DMS153 treated with DMSO at 0.1 percent for 48 hours (cell line): ENCODE results near the gene ICE1.
"Not testable (repeated sequence)": the region's sequence is repeated elsewhere in the genome, so short reads cannot be mapped to it uniquely, and the experiment has no call there.

Source experiments
- DNase-seq: peaks from one replicate; lab custom pipeline; 2025; ENCODE audit not compliant: unreplicated experiment; lab: John Stamatoyannopoulos, UW

ICE1 gene, protein sequence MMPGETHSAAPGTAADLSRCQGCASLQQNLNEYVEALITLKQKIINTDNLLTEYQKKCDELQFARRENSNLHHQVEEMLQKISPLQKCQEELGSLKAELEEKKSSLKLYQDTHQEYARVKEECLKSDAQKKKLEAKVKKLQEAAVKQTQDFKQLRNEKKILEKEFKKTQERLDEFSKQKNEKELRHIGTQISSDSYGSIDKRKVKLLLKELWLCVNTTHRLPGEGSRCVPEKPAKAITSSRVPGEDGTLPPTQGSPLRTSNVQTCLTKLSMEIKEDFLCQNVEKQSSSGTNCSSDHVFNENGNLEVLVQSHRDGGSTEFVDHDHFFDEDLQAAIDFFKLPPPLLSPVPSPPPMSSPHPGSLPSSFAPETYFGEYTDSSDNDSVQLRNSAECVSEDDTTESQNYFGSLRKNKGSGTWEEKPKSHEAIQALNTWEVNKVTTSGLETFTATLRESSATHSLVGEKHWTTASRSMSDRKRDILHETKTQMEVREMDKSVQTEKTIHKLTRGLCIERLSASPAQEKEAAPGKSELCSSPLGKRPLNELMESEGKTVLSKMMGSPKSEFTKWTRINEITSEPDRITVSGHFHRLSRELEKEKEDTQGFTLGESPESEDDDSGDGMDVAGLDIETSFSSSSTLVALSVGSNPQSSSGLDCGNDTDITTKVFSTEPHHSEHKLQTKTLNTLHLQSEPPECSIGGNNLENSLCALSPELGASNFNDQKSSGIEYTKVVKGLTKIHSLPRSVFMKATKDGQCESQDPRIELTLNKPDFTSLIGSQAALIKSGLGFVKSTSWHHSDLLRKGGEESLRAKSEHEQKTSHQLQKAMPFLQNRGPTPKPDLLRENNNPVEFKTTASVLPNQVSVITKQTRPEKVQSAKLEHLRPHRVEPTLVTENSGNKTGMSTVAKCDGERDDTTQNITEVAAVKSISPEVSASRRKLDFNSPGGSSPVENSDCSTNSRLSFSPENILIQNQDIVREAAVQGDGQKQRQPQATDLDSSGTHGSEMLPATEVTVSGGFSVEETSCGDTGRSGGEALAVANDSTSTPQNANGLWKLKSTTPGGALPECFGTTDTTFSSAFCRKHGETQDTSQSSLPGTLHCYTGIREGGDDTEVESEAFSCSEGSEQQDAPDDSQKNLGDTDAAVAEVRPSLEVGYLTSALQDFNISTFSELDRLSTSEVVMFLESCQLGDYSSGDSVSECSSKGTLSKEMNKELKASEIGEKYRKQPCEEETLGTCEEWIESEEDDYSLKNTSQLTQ (N-terminal part only)

DNA sequence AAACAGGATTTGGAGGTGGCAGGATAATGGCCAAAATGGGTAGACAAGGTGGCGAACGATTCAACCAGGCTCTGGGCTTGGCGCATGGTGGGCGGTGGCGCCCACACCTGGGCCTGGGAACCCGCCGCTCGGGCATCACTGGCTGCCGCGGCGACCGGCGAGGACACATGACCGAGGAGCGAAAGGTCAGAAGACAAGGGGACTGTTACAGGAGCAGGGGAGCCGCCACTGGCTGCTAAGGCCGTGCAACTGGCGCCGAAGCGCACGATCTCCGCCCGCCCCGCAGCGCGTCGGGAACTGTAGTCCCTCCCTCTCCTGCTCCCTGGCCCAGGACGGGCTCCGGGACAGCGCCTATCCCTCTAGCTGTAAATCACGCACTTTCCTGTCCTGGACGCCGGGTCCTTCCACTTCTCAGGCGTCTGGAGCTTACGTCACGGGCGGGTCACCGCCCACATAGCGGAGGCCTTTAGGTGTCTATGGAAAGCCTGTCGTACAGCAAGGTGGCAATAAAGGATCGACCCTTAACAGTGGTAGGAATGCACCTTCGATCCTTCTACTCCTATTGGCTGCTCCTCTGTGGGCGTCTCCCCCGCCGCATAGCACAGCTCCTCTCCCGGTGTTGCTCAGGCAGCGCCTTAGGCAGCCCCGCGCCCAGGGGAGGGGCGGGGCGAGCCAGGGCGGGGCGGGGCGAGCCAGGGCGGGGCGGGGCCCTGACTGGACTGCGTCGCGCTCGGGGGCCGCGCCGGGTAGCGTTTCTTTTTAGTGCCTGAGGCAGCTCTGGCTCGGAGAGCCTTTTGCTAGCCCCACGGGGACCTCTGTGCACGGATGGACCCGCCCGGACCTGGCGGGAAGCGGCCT, at the start of gene ICE1:
Gene ICE1, plus strand, starts transcription at position 717 of the 858 bp plus-strand sequence. CDS start 239 bp downstream, outside the sequence.
- peak; percentile 100 for DNase-seq

DNA sequence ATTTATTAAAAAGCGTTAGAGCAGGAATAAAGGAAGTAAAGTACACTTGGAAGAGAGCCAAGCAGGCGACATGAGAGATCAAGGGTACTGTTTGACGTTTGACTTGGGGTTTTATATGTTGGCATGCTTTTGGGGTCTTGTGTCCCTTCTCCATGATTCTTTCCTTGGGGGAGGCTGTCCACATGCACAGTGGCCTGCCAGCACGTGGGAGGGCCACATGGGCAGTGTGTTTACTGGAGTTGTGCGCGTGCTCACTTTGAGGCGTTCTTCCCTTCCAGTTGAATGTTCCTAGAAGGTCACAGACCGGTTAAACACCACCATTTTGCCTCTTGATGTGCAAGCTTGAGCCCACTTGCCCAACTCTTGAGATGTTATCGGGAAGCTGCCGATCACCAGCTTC, 49.5 kb upstream of the ICE1 start:
- DNase-seq, result no peak

DNA sequence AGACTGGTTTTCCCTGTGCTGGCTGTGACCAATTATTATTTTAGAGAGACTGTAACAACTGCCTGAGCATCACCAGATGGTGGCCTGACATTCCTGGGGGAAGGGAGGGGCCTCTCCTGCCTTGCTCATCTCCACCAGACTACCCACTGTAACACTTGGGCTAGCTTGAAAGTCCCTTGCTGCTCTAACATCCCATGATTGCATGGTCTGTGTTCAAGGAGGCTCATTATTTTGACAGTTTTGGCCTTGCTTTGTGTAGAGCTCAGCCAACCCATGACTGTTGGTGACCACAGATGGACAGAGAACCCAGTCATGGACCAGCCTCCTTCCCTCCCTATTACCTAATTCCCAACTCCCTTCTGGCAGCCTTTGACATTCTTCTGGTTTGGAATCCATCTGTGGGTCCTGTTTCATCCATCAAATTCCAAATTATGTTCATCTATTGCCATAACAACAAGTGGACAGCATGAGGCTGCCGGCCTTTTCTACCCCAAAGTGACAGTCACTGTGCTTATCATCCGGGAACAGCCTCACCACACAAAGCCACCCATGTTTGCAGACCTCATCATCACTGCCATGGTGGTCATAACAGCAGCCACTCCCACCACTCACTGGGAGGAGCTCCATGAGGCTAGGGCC, 49.0 kb upstream of the ICE1 start:
- no peak for DNase-seq

DNA sequence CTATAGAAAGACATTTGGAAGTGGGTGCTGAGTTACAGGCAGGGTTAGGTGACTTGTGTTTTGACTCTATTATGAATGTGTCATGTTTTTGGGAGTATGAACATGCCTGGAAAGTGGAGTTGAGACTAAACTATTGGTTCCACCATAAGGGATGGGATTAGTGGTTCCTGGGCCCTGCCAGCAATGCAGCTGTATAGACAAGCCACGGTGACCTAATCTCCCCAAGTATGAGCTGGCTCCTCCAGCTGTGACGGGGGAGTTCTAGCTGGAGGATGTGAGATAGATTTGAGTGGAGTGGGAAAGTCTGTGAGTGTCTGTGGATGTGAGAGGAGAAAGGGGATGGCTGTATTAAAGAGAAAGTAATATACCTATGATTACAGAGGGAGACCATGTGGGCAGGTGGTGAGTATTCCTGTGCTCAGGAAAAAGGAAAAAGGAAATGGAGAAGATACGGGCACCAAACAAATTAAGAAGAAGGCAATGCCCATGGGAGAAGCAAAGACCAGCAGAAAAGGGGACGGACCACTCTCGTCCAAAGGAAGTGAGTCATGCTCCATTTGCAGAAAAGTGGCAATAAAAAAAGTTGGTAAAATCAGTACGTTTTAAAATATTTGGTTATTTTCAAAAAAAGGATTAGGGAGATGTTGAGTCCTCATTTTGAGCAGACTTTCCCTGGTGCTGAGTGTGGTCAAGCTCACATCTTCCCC, 48.3 kb upstream of the ICE1 start:
- no peak for DNase-seq

DNA sequence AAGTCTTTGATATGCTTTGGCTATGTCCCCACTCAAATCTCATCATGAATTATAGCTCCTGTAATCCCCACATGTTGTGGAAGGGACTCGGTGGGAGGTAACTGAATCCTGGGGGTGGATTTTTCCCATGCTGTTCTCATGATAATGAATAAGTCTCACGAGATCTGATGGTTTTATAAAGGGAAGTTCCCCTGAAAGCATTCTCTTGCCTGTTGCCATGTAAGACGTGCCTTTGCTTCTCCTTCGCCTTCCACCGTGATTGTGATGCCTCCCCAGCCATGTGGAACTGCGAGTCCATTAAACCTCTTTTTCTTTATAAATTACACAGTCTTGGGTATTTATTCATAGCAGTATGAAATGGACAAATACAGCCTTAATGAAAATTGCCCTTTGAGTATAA, 44.7 kb upstream of the ICE1 start:
- DNase-seq, result no peak

DNA sequence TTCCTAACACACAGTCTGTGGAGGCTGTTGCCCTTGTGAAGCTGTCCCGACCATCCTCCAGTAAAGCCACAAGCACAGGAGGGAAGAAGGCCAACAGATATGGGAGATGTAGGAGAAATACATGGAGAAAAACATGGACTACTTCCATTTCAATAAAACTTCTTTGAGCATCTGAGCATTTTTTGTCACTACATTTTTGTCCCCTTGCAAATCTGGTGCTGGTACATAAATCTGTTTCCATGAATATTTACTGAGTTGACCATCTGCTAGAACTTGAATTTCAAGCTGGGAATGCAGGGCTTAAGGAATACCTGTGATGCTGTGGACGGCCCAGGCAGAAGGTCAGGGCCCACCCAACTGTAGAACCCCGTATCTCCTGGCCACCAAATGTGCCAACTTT, 43.9 kb upstream of the ICE1 start:
- DNase-seq, result no peak

DNA sequence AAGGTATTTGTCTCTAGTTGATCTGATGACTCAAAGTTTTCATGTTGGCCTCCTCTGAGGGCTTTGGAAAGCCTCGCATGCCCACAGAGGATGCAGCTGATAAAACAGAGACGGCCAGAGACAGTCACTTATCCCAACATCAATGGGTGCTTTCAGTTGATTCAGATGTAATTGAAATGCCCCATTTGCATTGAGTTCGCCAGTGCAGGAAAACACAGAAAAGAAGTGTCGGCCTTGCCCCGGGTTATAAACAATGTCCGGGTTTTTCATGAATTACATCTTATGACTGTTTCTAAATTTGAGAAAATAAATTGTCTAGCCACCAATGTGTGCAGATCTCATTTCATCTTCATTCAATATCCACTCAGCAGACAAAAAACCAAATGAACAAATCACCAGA, 42.2 kb upstream of the ICE1 start:
- no peak for DNase-seq

DNA sequence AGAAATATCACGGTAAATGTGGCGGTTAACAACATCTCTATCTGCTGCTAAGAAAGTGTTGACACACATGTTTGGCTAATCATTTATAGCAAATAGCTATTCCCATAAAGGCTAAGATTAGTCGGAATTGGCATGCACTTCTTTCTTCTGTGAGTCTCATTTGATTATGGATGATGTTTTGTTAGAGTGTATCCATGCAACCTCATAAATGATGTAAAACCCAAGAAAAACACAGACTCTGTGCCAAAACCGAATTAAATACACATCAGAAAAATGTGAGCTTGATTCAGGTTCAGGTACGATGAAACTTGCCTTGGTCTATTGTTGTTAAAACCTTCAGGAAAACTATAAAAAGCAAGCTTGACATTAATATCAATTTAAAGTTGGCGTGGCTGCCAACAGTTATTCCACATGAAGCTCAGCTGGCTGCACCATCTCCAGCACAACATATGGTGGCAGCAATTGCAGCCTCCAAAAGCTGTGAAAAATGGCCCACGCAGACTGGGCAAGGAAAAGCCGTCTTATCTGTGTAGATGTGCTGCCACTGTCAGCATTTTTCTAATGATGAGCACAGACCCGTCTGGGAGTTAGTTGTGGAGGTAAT, 41.1 kb upstream of the ICE1 start:
- no peak for DNase-seq

DNA sequence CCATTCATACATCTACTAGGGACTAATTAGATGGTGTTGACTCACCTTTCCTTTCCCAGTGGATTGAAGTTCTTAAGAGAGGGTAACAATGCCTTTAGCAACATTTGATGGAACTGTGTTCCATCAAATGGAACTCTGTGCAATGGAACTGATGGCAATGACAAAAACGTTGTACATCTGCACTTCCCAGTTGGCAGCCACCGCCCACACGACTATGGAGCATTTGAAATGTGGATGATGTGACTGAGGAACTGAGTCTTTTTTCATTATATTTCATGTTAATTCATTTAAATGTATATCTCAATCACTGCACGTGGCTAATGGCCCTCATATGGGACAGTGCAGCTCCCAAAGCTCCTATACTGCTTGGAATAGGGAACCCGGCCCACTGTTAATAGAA, 39.0 kb upstream of the ICE1 start:
- DNase-seq, result no peak

DNA sequence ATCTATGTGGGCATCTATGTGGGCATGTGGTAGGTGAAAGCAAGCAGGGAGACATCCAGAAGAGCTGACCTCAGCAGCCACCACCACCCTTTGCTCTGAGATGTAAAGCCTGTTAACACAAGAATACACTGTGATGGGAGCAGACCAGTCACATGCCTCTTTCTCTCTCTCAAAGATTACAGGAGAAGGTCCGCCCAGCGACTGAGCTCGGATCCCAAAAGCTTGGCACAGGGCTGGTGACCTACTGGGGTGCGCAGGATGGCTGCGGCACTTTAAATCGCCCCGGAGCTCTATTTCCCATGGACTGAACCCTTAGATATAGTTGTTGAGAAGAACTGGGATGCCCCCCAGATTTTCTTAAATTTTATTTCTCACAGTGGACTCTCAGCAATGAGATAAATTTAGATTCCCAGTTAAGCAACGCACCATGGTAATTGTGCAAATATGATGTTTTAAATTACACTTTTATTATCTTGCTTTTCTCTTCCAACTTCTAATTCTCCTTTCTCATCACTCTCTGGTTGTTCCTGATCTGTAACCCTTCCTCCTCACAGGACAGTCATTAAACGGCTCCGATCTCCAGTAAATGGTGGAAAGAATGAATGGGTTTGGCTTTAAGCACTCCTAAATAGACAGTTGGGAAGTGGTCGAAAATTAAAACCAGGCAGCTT, 37.7 kb upstream of the ICE1 start:
- DNase-seq, result no peak

DNA sequence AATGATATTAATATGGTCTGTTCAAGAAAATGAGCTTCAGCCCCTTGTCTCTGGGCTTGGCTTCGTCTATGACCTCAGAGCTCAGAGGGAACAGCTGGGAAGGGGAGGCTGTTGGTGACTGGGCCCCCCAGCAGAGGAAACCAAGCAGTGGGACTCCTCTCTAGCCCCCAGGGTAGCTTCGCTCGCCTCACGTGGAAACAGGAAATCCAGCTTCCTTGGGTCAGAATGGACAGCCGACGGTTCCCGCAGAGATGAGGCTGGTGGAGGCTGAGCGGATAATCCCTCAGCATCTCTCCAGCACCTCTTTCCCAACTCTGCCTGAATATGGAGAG, 37.2 kb upstream of the ICE1 start:
- no peak for DNase-seq

DNA sequence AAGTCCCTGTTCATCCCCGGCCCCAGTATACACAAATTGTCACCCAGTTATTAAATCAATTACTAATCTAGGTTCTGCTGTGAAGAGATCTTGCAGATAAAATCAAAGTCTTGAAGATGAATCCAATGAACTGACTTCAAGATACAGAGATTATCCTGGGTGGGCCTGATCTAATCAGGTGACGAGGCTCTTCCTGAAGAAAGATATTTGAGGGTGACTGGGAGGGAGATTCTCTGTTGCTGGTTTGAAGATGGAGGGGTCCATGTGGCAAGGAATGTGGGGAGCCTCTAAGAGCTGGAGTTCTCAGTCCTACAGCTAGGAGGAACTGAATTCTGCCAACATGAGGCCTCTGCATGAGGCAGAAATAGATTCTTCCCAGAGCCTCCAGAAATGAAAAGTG, 36.1 kb upstream of the ICE1 start:
- DNase-seq, result no peak

DNA sequence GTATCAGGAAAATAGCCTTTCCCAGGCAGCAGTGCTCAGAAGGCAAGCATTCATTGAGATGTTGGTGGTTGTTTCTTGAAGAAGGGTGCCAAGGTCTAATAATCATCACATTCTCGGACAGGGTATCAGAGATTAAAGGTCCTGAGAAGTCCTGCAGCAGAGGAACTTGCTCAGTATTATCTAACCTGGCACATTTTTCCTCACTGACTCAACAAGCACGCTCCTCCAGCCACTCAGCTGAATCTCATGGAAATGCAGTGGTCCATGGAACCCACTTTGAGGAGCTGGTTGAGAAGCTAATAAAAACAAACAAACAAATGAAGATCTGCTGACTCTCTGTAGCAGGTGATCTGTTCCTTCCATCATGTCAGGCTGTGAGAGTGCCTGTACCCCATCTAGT, 35.3 kb upstream of the ICE1 start:
- DNase-seq, result no peak

DNA sequence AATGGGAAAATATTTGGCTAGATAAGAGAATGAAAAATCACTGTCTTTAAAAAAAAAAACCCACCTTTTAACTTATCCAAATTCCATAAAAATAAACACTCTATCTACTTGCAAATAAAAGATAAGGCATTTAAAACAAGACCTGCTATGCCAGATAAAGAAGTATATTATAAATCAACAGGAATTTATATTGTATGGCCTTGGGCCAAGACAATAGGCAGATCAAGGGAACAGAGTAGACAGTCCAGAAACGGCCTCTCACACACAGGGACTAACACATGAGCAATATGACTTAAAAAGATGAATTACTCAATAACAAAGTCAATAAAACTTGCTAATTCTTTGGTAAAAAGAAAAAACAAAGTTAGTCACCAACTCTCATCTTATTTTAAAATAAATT, 34.7 kb upstream of the ICE1 start:
- DNase-seq, result no peak

DNA sequence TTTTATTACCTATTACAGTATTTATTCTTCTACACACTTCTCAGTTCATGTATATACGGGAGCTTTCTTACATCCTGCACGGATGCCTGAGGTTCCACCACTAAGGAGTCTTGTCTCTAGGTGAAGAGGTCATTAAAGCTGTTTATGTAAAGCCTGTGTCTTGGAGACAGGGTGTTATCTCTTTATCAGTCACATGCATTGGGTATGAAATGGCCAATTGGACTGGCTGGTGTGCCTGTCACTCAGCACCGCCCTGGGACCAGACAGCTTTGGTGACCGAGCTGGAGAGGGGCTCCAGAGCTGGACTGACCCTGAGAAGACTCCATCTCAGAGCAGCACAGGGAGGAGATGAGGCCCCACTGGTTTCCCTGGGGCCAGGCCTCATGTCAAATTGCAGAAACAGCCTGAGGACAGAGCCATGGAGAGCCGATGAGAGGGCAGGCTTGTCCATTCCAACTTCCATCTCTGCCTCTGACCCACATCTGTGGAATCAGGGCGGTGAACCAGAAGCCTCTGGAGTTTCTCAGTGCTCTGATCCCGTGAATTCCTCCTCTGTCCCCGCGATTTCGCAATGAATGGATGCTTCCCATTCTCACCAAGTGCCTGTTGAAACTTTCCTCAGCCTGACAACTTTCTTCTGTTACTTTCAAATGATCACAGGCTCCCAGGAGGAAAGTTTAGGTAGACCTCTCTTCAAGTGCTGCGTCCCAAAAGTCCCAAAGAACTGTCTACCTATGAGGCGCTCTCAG, 32.2 kb upstream of the ICE1 start:
- DNase-seq, result not testable (repeated sequence)

DNA sequence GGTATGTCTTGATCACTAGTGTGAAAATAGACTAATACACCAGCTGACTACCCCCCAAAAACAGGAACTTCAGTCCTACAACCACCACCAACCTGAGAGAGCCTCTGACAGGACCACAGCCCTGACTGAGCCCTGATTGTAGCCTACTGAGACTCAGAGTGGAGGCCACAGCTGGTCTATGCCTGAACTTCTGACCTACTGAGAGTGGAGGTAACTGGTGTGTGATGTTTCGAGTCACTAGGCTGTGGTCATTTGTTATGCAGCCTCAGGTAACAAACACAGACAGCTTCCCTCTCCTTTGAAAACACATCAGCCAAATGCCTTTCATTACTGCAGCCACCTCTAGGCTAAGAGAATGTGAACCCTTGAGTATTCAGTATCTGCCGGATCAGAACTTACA, 30.0 kb upstream of the ICE1 start:
- not testable (repeated sequence) for DNase-seq

DNA sequence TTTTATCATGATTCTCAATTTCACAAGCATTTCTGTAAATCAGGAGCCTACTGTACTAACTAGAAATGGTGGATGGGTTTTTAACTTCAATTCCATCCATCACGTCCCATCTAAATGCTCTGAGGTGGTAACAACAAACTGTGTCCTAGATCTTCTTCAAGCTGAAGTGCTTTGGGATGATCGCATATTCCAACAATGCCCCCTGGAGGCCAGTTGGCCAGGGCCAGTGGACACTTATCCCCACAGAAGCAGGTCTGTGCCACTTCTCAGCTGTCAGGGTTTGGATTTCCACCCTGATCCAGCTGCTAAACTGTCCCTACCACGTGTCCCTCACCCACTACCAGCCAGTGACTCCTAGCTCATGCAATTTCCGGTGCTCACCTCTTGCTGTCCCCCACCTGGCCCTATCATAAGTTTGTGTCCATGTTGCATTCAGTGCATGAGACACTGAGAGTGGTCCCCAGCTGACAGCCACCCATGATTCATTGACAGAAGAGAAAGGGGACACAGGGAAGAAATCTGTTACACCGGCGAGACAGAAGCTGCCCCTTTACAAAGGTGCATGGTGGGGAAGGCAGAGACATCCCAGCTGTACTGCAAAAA, 28.0 kb upstream of the ICE1 start:
- DNase-seq, result peak; percentile 26
